ENCODE results near the gene POLR2M. TPM values are rescaled to one million over a fixed set of nuclear protein-coding genes. Genes with fewer than 3 reads are reported as not detected.

POLR2M gene
- total and polyA plus RNA-seq, 2 experiments from 2014 or later = 19.6 to 46.3 TPM

GRCh38 chr15:57690341-57690966 is 16.1 kb upstream of the POLR2M start (continued):
- TF ChIP-seq, protein P1, sequence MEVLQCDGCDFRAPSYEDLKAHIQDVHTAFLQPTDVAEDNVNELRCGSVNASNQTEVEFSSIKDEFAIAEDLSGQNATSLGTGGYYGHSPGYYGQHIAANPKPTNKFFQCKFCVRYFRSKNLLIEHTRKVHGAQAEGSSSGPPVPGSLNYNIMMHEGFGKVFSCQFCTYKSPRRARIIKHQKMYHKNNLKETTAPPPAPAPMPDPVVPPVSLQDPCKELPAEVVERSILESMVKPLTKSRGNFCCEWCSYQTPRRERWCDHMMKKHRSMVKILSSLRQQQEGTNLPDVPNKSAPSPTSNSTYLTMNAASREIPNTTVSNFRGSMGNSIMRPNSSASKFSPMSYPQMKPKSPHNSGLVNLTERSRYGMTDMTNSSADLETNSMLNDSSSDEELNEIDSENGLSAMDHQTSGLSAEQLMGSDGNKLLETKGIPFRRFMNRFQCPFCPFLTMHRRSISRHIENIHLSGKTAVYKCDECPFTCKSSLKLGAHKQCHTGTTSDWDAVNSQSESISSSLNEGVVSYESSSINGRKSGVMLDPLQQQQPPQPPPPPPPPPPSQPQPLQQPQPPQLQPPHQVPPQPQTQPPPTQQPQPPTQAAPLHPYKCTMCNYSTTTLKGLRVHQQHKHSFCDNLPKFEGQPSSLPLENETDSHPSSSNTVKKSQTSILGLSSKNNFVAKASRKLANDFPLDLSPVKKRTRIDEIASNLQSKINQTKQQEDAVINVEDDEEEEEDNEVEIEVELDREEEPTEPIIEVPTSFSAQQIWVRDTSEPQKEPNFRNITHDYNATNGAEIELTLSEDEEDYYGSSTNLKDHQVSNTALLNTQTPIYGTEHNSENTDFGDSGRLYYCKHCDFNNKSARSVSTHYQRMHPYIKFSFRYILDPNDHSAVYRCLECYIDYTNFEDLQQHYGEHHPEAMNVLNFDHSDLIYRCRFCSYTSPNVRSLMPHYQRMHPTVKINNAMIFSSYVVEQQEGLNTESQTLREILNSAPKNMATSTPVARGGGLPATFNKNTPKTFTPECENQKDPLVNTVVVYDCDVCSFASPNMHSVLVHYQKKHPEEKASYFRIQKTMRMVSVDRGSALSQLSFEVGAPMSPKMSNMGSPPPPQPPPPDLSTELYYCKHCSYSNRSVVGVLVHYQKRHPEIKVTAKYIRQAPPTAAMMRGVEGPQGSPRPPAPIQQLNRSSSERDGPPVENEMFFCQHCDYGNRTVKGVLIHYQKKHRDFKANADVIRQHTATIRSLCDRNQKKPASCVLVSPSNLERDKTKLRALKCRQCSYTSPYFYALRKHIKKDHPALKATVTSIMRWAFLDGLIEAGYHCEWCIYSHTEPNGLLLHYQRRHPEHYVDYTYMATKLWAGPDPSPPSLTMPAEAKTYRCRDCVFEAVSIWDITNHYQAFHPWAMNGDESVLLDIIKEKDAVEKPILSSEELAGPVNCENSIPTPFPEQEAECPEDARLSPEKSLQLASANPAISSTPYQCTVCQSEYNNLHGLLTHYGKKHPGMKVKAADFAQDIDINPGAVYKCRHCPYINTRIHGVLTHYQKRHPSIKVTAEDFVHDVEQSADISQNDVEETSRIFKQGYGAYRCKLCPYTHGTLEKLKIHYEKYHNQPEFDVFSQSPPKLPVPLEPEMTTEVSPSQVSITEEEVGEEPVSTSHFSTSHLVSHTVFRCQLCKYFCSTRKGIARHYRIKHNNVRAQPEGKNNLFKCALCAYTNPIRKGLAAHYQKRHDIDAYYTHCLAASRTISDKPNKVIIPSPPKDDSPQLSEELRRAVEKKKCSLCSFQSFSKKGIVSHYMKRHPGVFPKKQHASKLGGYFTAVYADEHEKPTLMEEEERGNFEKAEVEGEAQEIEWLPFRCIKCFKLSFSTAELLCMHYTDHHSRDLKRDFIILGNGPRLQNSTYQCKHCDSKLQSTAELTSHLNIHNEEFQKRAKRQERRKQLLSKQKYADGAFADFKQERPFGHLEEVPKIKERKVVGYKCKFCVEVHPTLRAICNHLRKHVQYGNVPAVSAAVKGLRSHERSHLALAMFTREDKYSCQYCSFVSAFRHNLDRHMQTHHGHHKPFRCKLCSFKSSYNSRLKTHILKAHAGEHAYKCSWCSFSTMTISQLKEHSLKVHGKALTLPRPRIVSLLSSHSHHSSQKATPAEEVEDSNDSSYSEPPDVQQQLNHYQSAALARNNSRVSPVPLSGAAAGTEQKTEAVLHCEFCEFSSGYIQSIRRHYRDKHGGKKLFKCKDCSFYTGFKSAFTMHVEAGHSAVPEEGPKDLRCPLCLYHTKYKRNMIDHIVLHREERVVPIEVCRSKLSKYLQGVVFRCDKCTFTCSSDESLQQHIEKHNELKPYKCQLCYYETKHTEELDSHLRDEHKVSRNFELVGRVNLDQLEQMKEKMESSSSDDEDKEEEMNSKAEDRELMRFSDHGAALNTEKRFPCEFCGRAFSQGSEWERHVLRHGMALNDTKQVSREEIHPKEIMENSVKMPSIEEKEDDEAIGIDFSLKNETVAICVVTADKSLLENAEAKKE (CRISPR knock-in tag; IDR thresholded peaks at IDR 0.05) = no peak

GRCh38 chr15:57691082-57691481 is 15.4 kb upstream of the POLR2M start:
- H3K4me3 ChIP-seq = no peak overlapping the region
- no peaks in the 10 kb centered on the region for H3K9me3 Mint-ChIP-seq
- no peaks in the 10 kb centered on the region for H3K36me3 Mint-ChIP-seq (ENCODE audit: low read depth)
- no peaks in the 10 kb centered on the region for H3K79me2 ChIP-seq (replicated peaks; ENCODE audit: insufficient read depth)
- H3K9me2 ChIP-seq (ENCODE audit: insufficient read depth) = no peaks in the 10 kb centered on the region
- H3K4me2 ChIP-seq = no peak overlapping the region
- DNase-seq (ENCODE audit: low spot score) (no peak), ATAC-seq (no peak)
- H4K20me1 ChIP-seq (replicated peaks; ENCODE audit: insufficient read depth) = no peaks in the 10 kb centered on the region
- no peaks in the 10 kb centered on the region for H3K36me3 ChIP-seq (ENCODE audit: insufficient read depth)
- no peak overlapping the region for H3K27ac Mint-ChIP-seq
- H3K27me3 Mint-ChIP-seq (ENCODE audit: insufficient read depth, low read depth, poor library complexity) = no peaks in the 10 kb centered on the region
- no peak overlapping the region for H3K4me3 Mint-ChIP-seq
- H3K27me3 ChIP-seq (ENCODE audit: insufficient read depth) = no peaks in the 10 kb centered on the region
- TF ChIP-seq JUNB (IDR thresholded peaks at IDR 0.05; ENCODE audit: unreplicated experiment) = no peak
- H3K4me1 ChIP-seq (ENCODE audit: insufficient read depth) = no peaks in the 10 kb centered on the region
- no peaks in the 10 kb centered on the region for H3K4me1 Mint-ChIP-seq
- no peak overlapping the region for H2AFZ ChIP-seq
- H3F3A ChIP-seq (replicated peaks; ENCODE audit: low read depth) = no peaks in the 10 kb centered on the region
- H3K27ac ChIP-seq (ENCODE audit: low read depth) = no peak overlapping the region

- no peak overlapping the region for H3K4me2 ChIP-seq
- no peak overlapping the region for H3K4me3 Mint-ChIP-seq
- no peak for DNase-seq (ENCODE audit: low spot score)
- TF ChIP-seq ETS1 (IDR thresholded peaks at IDR 0.05) = no peak
Observed at GRCh38 chr15:57692709-57693108, 13.8 kb upstream of the POLR2M start.

More at GRCh38 chr15:57692709-57693108, 13.8 kb upstream of the POLR2M start:
- Histone ChIP-seq H3K79me2 (replicated peaks; ENCODE audit: insufficient read depth) (no peaks in the 10 kb centered on the region), H3K27me3 (ENCODE audit: insufficient read depth) (no peaks in the 10 kb centered on the region), H3K4me3 (no peak overlapping the region), H2AFZ (no peak overlapping the region), H4K20me1 (replicated peaks; ENCODE audit: insufficient read depth) (no peaks in the 10 kb centered on the region), H3F3A (replicated peaks; ENCODE audit: low read depth) (no peaks in the 10 kb centered on the region), H3K27ac (ENCODE audit: low read depth) (no peak overlapping the region), H3K9me2 (ENCODE audit: insufficient read depth) (no peaks in the 10 kb centered on the region), H3K4me1 (ENCODE audit: insufficient read depth) (no peaks in the 10 kb centered on the region), H3K36me3 (ENCODE audit: insufficient read depth) (no peaks in the 10 kb centered on the region)
- Mint-ChIP-seq H3K27me3 (ENCODE audit: insufficient read depth, low read depth, poor library complexity) (no peaks in the 10 kb centered on the region), H3K4me1 (no peaks in the 10 kb centered on the region), H3K9me3 (no peaks in the 10 kb centered on the region), H3K36me3 (ENCODE audit: low read depth) (no peaks in the 10 kb centered on the region), H3K27ac (no peak overlapping the region)
- no peak for ATAC-seq
